H9 (cell line): ENCODE data around the gene ADGRD1. TPM values are rescaled to one million over a fixed set of nuclear protein-coding genes. Genes with fewer than 3 reads are reported as not detected.

Source experiments
- DNase-seq: peaks from one replicate; pipeline ENCODE4 v3.0.0-alpha.2; 2017
- H2AFZ ChIP-seq: one replicate; pipeline ENCODE4 v1.6.1; 2013; ENCODE audit warnings: mild to moderate bottlenecking, low read length, control low read depth, moderate library complexity
- H2AK5ac ChIP-seq: 2 replicates; pipeline ENCODE4 v1.6.1; 2013; ENCODE audit warnings: low read length, control low read depth, mixed read lengths; ENCODE audit not compliant: insufficient read length
- H2BK120ac ChIP-seq: one replicate; pipeline ENCODE4 v1.6.1; 2013; ENCODE audit warnings: low read depth, mild to moderate bottlenecking, low read length, control low read depth, inconsistent platforms; ENCODE audit not compliant: poor library complexity, severe bottlenecking
- H2BK12ac ChIP-seq: 2 replicates; pipeline ENCODE4 v1.6.1; 2013; ENCODE audit warnings: low read length, control low read depth, mixed read lengths, low read depth; ENCODE audit not compliant: insufficient read length
- H2BK15ac ChIP-seq: 2 replicates; pipeline ENCODE4 v1.6.1; 2013; ENCODE audit warnings: low read depth, low read length, control low read depth
- H2BK20ac ChIP-seq: one replicate; pipeline ENCODE4 v1.6.1; 2013; ENCODE audit warnings: low read depth, mild to moderate bottlenecking, low read length, control low read depth, inconsistent platforms; ENCODE audit not compliant: poor library complexity, severe bottlenecking
- H2BK5ac ChIP-seq: 2 replicates; pipeline ENCODE4 v1.6.1; 2013; ENCODE audit warnings: low read length, control low read depth, mixed read lengths; ENCODE audit not compliant: insufficient read length
- H3K14ac ChIP-seq: 2 replicates; pipeline ENCODE4 v1.6.1; 2013; ENCODE audit warnings: low read length, control low read depth; ENCODE audit not compliant: insufficient read depth
- H3K18ac ChIP-seq: 2 replicates; pipeline ENCODE4 v1.6.1; 2013; ENCODE audit warnings: low read depth, mild to moderate bottlenecking, mixed read lengths, low read length, control low read depth; ENCODE audit not compliant: insufficient read length
- H3K23ac ChIP-seq: 2 replicates; pipeline ENCODE4 v1.6.1; 2013; ENCODE audit warnings: low read length, control low read depth, mixed read lengths, low read depth; ENCODE audit not compliant: insufficient read length
- H3K23me2 ChIP-seq: 2 replicates; pipeline ENCODE4 v1.6.1; 2013; ENCODE audit warnings: low read depth, mild to moderate bottlenecking, mixed read lengths, low read length, control low read depth; ENCODE audit not compliant: insufficient read length, poor library complexity, severe bottlenecking
- H3K27ac ChIP-seq: 2 replicates; pipeline ENCODE4 v1.5.1; 2013; ENCODE audit warnings: low read length, control low read depth, mixed read lengths, low read depth; ENCODE audit not compliant: insufficient read length
- H3K27me3 ChIP-seq: 2 replicates; pipeline ENCODE4 v1.6.1; 2013; ENCODE audit warnings: low read length, control low read depth, inconsistent platforms; ENCODE audit not compliant: insufficient read depth
- H3K4ac ChIP-seq: 2 replicates; pipeline ENCODE4 v1.6.1; 2013; ENCODE audit warnings: low read depth, mild to moderate bottlenecking, control low read depth, inconsistent platforms, low read length, moderate library complexity
- H3K4me1 ChIP-seq: 2 replicates; pipeline ENCODE4 v1.6.1; 2013; ENCODE audit warnings: low read length, control low read depth, inconsistent platforms; ENCODE audit not compliant: insufficient read depth
- H3K4me2 ChIP-seq: 2 replicates; pipeline ENCODE4 v1.6.1; 2013; ENCODE audit warnings: low read length, control low read depth, mixed read lengths; ENCODE audit not compliant: insufficient read length, insufficient read depth
- H3K56ac ChIP-seq: 2 replicates; pipeline ENCODE4 v1.6.1; 2013; ENCODE audit warnings: low read depth, mild to moderate bottlenecking, mixed read lengths, low read length, control low read depth; ENCODE audit not compliant: insufficient read length
- H3K79me1 ChIP-seq: 2 replicates; pipeline ENCODE4 v1.6.1; 2013; ENCODE audit warnings: low read depth, mild to moderate bottlenecking, moderate library complexity, low read length, control low read depth, inconsistent platforms; ENCODE audit not compliant: insufficient read depth, poor library complexity, severe bottlenecking
- H3K79me2 ChIP-seq: 2 replicates; pipeline ENCODE4 v1.6.1; 2013; ENCODE audit warnings: low read length, control low read depth, inconsistent platforms; ENCODE audit not compliant: insufficient read depth
- H3K9ac ChIP-seq: 2 replicates; pipeline ENCODE4 v1.6.1; 2013; ENCODE audit warnings: low read length, control low read depth, mixed read lengths; ENCODE audit not compliant: insufficient read length; ENCODE audit errors: extremely low read depth
- H3K9me3 ChIP-seq: one replicate; pipeline ENCODE4 v1.6.1; 2013; ENCODE audit warnings: low read depth, low read length, inconsistent platforms; ENCODE audit not compliant: control insufficient read depth
- H3T11ph ChIP-seq: one replicate; pipeline ENCODE4 v1.6.1; 2013; ENCODE audit warnings: mild to moderate bottlenecking, low read length, control low read depth, inconsistent platforms
- H4K20me1 ChIP-seq: one replicate; pipeline ENCODE4 v1.6.1; 2013; ENCODE audit not compliant: control insufficient read depth, insufficient read length, insufficient read depth
- H4K5ac ChIP-seq: 2 replicates; pipeline ENCODE4 v1.6.1; 2013; ENCODE audit warnings: low read depth, mild to moderate bottlenecking, mixed read lengths, low read length, control low read depth; ENCODE audit not compliant: insufficient read length
- H4K8ac ChIP-seq: replicated peaks from 2 replicates; pipeline ENCODE4 v1.6.1; 2013; ENCODE audit warnings: low read length, control low read depth, mixed read lengths, low read depth; ENCODE audit not compliant: insufficient read length
- H4K91ac ChIP-seq: 2 replicates; pipeline ENCODE4 v1.6.1; 2013; ENCODE audit warnings: low read depth, mild to moderate bottlenecking, moderate library complexity, mixed read lengths, low read length, control low read depth; ENCODE audit not compliant: insufficient read length
- H3K27ac Mint-ChIP-seq, 3 experiments: 2 replicates in 2 of 3; 3 replicates in 1 of 3; pipeline ENCODE4 v1.8.0; 2020 to 2021; ENCODE audit warnings: mixed read lengths in 3 of 3, mild to moderate bottlenecking in 1 of 3, moderate library complexity in 1 of 3
- H3K27me3 Mint-ChIP-seq: 2 replicates; pipeline ENCODE4 v1.8.0; 2021; ENCODE audit warnings: low read depth, mild to moderate bottlenecking, moderate library complexity, mixed read lengths
- H3K36me3 Mint-ChIP-seq, 3 experiments: 2 replicates in 2 of 3; 3 replicates in 1 of 3; pipeline ENCODE4 v1.8.0; 2020 to 2021; ENCODE audit warnings: low read depth in 3 of 3, mixed read lengths in 3 of 3; ENCODE audit not compliant: insufficient read depth in 1 of 3
- H3K4me1 Mint-ChIP-seq, 2 experiments: 2 replicates each; pipeline ENCODE4 v1.8.0; 2020; ENCODE audit warnings: mixed read lengths in 2 of 2
- H3K4me3 Mint-ChIP-seq, 2 experiments: 2 replicates in 1 of 2; 3 replicates in 1 of 2; pipeline ENCODE4 v1.8.0; 2020 to 2021; ENCODE audit warnings: mild to moderate bottlenecking in 2 of 2, mixed read lengths in 2 of 2, moderate library complexity in 1 of 2
- H3K9me3 Mint-ChIP-seq, 2 experiments: 2 replicates in 1 of 2; 3 replicates in 1 of 2; pipeline ENCODE4 v1.8.0; 2020; ENCODE audit warnings: mild to moderate bottlenecking in 2 of 2, mixed read lengths in 2 of 2, moderate library complexity in 1 of 2
- CTCF ChIP-seq: fragments of 200-600 bp; sonication (generic); conservative IDR thresholded peaks from 3 replicates; pipeline ENCODE4 v1.8.0; 2021; ENCODE audit warnings: antibody characterized with exemption, mild to moderate bottlenecking
- WGBS: extraction: QIAGEN DNeasy Blood & Tissue Kit; methylation state at CpG from one replicate; pipeline ENCODE4 v1.1.7; 2013; ENCODE audit warnings: missing lambda C conversion rate, low lambda C conversion rate, mixed read lengths; ENCODE audit not compliant: insufficient read length; ENCODE audit errors: extremely low coverage; 5-methylcytosine and 5-hydroxymethylcytosine counted together
- total RNA-seq: library from RNA; stranded (reverse); gene quantifications from 2 replicates; pipeline ENCODE4 v1.2.1, GENCODE V29; 2021

The ADGRD1 gene
- total RNA-seq, 1 experiment from 2014 or later = 0.52 TPM

- H3K9me3 Mint-ChIP-seq = peaks cover 11 to 12% of the 10 kb centered on the region in 2 experiments
- no peak for TF ChIP-seq CTCF
- no peak overlapping the region for H3K9ac ChIP-seq
Measured at GRCh38 chr12:131171029-131171428, 217.3 kb downstream of the ADGRD1 start.

More at GRCh38 chr12:131171029-131171428, 217.3 kb downstream of the ADGRD1 start:
- Histone ChIP-seq H3K9me3 (no peaks in the 10 kb centered on the region), H3K23me2 (no peaks in the 10 kb centered on the region), H2BK20ac (no peak overlapping the region), H3T11ph (no peak overlapping the region), H3K27ac (no peak overlapping the region), H3K27me3 (no peaks in the 10 kb centered on the region), H4K5ac (no peak overlapping the region), H3K79me2 (no peaks in the 10 kb centered on the region), H2AK5ac (no peak overlapping the region), H2AFZ (no peak overlapping the region), H2BK5ac (no peak overlapping the region), H3K14ac (no peak overlapping the region), H3K56ac (no peak overlapping the region), H3K4me1 (no peaks in the 10 kb centered on the region), H3K4me2 (no peak overlapping the region), H3K4ac (no peak overlapping the region), H4K8ac (no peak overlapping the region), H4K91ac (no peak overlapping the region), H3K18ac (no peak overlapping the region), H2BK12ac (no peak overlapping the region), H4K20me1 (no peaks in the 10 kb centered on the region), H2BK120ac (no peak overlapping the region), H3K79me1 (no peaks in the 10 kb centered on the region), H2BK15ac (no peak overlapping the region), H3K23ac (no peak overlapping the region)
- peaks cover 0 to 10% (median 0%) of the 10 kb centered on the region in 3 experiments; a peak in 2 of 7 replicates for H3K36me3 Mint-ChIP-seq
- no peak overlapping the region for H3K27ac Mint-ChIP-seq
- H3K27me3 Mint-ChIP-seq = peaks cover 5% of the 10 kb centered on the region; the same call in 1 of the 2 replicates
- no peak overlapping the region for H3K4me3 Mint-ChIP-seq
- no CpG with 5 or more reads among the region's 4 CpGs for WGBS
- peaks cover 4% of the 10 kb centered on the region in 2 experiments; a peak in 2 of 4 replicates for H3K4me1 Mint-ChIP-seq
- DNase-seq = no peak
